SK-N-MC (cell line): ENCODE results near the gene ACTR3C.
"Not testable (repeated sequence)": the region's sequence is repeated elsewhere in the genome, so short reads cannot be mapped to it uniquely, and the experiment has no call there.

Source experiments
- DNase-seq: peaks from one replicate; pipeline ENCODE4 v3.0.0-alpha.2; 2011; ENCODE audit warnings: low read depth, low spot score
- H3K27ac ChIP-seq: fragments of 200-600 bp; sonication (generic); 2 replicates; pipeline ENCODE4 v1.5.1; 2016; ENCODE audit warnings: mixed run types
- H3K36me3 ChIP-seq: fragments of 200-600 bp; sonication (generic); 2 replicates; pipeline ENCODE4 v1.6.1; 2017; ENCODE audit warnings: antibody characterized with exemption, low read length, mixed read lengths; ENCODE audit not compliant: insufficient read depth
- H3K4me3 ChIP-seq: fragments of 200-600 bp; sonication (generic); 2 replicates; pipeline ENCODE4 v1.5.1; 2016
- H3K9ac ChIP-seq: fragments of 200-600 bp; sonication (generic); 2 replicates; pipeline ENCODE4 v1.8.0; 2017; ENCODE audit warnings: mixed run types, mixed read lengths; ENCODE audit not compliant: insufficient read length
- H3K9me3 ChIP-seq: fragments of 200-600 bp; sonication (generic); 2 replicates; pipeline ENCODE4 v1.6.1; 2017; ENCODE audit warnings: low read depth, mild to moderate bottlenecking, antibody characterized with exemption, low read length, moderate library complexity, mixed read lengths
- EZH2 ChIP-seq: fragments of 200-600 bp; sonication (generic); IDR thresholded peaks from one replicate; pipeline ENCODE4 v1.6.1; 2017; ENCODE audit warnings: antibody characterized with exemption
- FOXP2 ChIP-seq: optimal IDR thresholded peaks from 2 replicates; pipeline ENCODE3; 2011; ENCODE audit warnings: mild to moderate bottlenecking, moderate library complexity; ENCODE audit not compliant: insufficient read depth; ENCODE audit errors: extremely low read length, control extremely low read depth
- POLR2AphosphoS5 ChIP-seq: IDR thresholded peaks from 2 replicates; pipeline ENCODE4 v1.6.1; 2012; ENCODE audit warnings: mild to moderate bottlenecking, low read depth, low read length, borderline replicate concordance

ACTR3C gene

DNA sequence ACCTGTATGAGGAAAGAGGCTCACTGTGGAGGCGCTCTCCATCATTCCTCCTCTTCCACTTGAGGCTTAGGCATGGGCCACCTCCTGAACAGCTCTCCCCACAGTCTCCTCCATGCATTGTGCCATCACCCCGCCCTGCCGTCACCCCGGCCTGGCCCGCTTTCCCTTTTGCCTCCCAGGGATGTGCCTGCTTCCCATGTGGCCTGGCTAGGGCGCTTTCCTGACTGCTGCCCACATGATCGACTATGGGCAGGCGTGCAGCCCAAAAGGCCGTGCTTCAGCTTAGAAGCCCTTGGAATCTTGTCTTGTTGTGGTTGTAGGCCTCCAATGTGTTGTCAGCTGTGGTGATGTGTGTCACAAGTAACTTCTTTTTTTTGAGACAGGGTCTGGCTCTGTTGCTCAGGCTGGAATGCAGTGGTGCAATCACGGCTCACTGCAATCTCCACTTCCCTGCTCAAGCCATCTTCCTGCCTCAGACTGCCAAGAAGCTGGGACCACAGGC is 1.8 kb upstream of the ACTR3C start:
- H3K4me3 ChIP-seq, result no peak overlapping the region
- H3K36me3 ChIP-seq, result peaks cover 53% of the 10 kb centered on the region

GRCh38 chr7:150324373-150324961 is 1.1 kb upstream of the ACTR3C start:
- DNase-seq, result no peak
- Histone ChIP-seq H3K36me3 (peaks cover 46% of the 10 kb centered on the region), H3K27ac (no peak overlapping the region), H3K9ac (peak overlapping the region; percentile 88), H3K9me3 (no peaks in the 10 kb centered on the region), H3K4me3 (peak overlapping the region; percentile 89)
- TF ChIP-seq POLR2AphosphoS5, result no peak
- no peak for TF ChIP-seq FOXP2
- TF ChIP-seq EZH2, result no peak

More for the DNA sequence above, 1.8 kb upstream of the ACTR3C start:
- no peak for TF ChIP-seq FOXP2
- TF ChIP-seq POLR2AphosphoS5, result no peak
- no peak for TF ChIP-seq EZH2
- no peak for DNase-seq
- H3K9me3 ChIP-seq, result no peaks in the 10 kb centered on the region
- H3K27ac ChIP-seq, result no peak overlapping the region
- no peak overlapping the region for H3K9ac ChIP-seq

GRCh38 chr7:150323682-150324372 is 482 bp upstream of the ACTR3C start:
- peak overlapping the region; percentile 10; the same call in 1 of the 2 replicates for H3K27ac ChIP-seq
- peaks cover 40% of the 10 kb centered on the region for H3K36me3 ChIP-seq
- DNase-seq, result no peak
- no peaks in the 10 kb centered on the region for H3K9me3 ChIP-seq
- peak overlapping the region; percentile 88 for H3K9ac ChIP-seq
- peak overlapping the region; percentile 89 for H3K4me3 ChIP-seq
- no peak for TF ChIP-seq EZH2
- no peak for TF ChIP-seq POLR2AphosphoS5
- TF ChIP-seq FOXP2, result no peak

GRCh38 chr7:150322114-150322832 is 1.1 kb downstream of the ACTR3C start:
- Histone ChIP-seq H3K9ac (peak overlapping the region; percentile 88), H3K9me3 (no peaks in the 10 kb centered on the region), H3K27ac (peak overlapping the region; percentile 26; the same call in 1 of the 2 replicates), H3K36me3 (peaks cover 24% of the 10 kb centered on the region), H3K4me3 (peak overlapping the region; percentile 89)
- TF ChIP-seq EZH2 (no peak), POLR2AphosphoS5 (no peak), FOXP2 (no peak)
- no peak for DNase-seq

DNA sequence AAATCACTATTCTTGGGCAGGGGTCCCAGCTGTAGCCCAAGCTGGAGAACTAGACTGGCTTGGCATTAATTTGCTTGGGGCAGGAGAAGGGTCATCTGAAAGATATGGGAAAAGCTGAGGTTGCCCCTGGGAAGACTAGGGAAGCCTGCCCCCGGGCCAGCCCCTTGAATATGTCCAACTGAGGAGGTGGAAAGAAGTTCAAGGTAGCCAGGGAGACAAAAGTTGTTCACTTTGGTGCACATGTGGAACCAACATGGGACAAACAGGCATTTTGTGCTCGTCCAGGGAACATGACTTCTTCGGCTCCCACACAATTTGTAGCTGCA is 1.6 kb downstream of the ACTR3C start:
- H3K9me3 ChIP-seq, result no peaks in the 10 kb centered on the region
- H3K27ac ChIP-seq, result no peak overlapping the region
- peak overlapping the region; percentile 89 for H3K4me3 ChIP-seq
- DNase-seq, result no peak
- H3K9ac ChIP-seq, result no peak overlapping the region
- TF ChIP-seq POLR2AphosphoS5 (no peak), EZH2 (no peak), FOXP2 (no peak)
- H3K36me3 ChIP-seq, result peaks cover 19% of the 10 kb centered on the region

DNA sequence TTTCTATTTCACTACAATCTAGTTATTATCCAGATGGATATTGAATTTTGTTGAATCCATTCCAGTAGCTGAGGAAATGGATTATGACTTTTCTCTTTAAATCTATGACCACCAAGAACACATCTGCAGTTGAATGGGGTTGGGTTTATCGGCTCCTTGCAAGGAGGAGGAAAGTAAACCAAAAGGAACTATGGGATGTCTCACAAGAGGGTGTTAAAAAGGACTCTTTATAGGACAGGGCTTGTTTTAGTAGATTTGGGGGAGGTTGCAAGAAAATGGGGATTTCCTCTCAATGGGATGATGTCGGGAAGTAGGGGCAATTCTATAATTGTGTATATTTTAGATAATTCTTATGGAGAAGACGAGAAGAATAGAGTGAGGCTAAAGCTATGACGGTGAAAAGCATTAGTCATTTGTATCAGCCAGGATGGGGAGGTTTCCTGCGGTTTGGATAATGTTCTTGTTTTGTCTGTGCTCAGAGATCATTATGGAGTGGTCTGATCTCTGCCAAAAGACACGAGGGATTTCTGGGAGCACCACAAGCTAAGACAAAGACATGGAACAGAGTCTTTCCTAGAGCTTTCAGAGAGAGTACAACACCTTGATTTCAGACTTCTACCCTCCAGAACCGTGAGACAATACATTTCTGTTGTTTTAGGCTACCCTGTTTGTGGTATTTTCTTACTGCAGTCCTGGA is 5.4 kb downstream of the ACTR3C start:
- Histone ChIP-seq H3K9ac (no peak overlapping the region), H3K36me3 (no peaks in the 10 kb centered on the region), H3K9me3 (no peaks in the 10 kb centered on the region), H3K27ac (no peak overlapping the region), H3K4me3 (no peak overlapping the region)
- no peak for DNase-seq
- TF ChIP-seq FOXP2, result no peak
- TF ChIP-seq EZH2, result no peak
- no peak for TF ChIP-seq POLR2AphosphoS5

GRCh38 chr7:150316987-150317386 is 6.4 kb downstream of the ACTR3C start:
- H3K9me3 ChIP-seq, DNase-seq, H3K9ac ChIP-seq, H3K27ac ChIP-seq, H3K4me3 ChIP-seq, H3K36me3 ChIP-seq: not testable (repeated sequence)

GRCh38 chr7:150314639-150315239 is 8.6 kb downstream of the ACTR3C start:
- Histone ChIP-seq H3K36me3 (no peaks in the 10 kb centered on the region), H3K27ac (no peak overlapping the region), H3K9ac (no peak overlapping the region), H3K4me3 (no peak overlapping the region), H3K9me3 (no peaks in the 10 kb centered on the region)
- no peak for DNase-seq
- TF ChIP-seq FOXP2, result no peak
